Gastroesophageal sphincter (tissue), 3 donors: ENCODE measurements around the gene NOS1AP.

ENCODE experiments used
- POLR2A ChIP-seq, 2 donors: fragments of 450-650 bp; IDR thresholded peaks; one replicate each; pipeline ENCODE4 v1.6.1; 2017; ENCODE audit warnings: antibody characterized with exemption in 2 of 2, mild to moderate bottlenecking in 2 of 2, moderate library complexity in 1 of 2
- TF ChIP-seq, protein P1 (sequence below), 4 experiments: fragments of 200-600 bp in 2 of 4; fragments of 450-650 bp in 2 of 4; sonication (generic) in 1 of 4; IDR thresholded peaks; one replicate each; pipeline ENCODE4 v1.5.1; 2017 to 2019; ENCODE audit warnings: antibody characterized with exemption in 4 of 4, mild to moderate bottlenecking in 2 of 4, moderate library complexity in 2 of 4

DNA sequence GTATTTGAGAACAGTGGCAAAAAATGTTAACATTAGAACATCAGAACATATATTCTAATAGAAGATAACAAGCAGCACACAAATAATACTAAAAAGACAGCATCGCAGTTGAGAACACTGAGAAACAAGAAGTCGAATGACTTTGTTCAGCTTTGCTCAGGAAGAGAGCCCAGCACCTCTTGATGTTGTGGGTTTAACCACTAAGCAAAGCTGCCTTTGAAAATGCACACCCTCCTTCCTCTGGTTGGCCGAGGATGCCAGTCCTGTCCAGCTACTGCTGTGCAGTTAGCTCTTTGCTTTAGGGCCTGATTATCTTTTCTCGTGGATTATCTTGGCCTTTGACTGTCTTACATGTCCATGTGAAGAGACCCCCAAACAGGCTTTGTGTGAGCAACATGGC is 246.7 kb downstream of the NOS1AP start:
- TF ChIP-seq, protein P1, sequence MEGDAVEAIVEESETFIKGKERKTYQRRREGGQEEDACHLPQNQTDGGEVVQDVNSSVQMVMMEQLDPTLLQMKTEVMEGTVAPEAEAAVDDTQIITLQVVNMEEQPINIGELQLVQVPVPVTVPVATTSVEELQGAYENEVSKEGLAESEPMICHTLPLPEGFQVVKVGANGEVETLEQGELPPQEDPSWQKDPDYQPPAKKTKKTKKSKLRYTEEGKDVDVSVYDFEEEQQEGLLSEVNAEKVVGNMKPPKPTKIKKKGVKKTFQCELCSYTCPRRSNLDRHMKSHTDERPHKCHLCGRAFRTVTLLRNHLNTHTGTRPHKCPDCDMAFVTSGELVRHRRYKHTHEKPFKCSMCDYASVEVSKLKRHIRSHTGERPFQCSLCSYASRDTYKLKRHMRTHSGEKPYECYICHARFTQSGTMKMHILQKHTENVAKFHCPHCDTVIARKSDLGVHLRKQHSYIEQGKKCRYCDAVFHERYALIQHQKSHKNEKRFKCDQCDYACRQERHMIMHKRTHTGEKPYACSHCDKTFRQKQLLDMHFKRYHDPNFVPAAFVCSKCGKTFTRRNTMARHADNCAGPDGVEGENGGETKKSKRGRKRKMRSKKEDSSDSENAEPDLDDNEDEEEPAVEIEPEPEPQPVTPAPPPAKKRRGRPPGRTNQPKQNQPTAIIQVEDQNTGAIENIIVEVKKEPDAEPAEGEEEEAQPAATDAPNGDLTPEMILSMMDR (IDR thresholded peaks at IDR 0.05): no peak
- no peak for TF ChIP-seq POLR2A (IDR thresholded peaks at IDR 0.05)
